ENCODE data around the gene TM6SF1.

DNA sequence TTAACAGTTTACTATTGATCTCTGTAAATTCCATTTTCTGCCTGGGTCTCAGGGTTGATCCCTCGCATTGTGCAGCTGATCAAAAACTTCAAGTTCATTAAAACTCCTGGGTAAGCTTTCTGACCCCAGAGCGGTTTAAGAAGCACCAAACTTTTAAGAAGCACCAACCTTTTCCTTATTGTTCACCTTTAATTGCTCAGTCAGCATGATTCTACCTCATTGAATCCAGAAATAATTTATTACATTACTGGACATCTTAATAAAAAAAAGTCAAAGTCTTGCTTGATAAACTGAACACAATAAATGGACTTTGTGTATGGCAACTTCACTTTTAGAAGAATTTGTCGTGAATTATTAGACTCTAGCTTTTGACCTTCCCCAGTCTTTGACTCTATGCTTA, 53.3 kb downstream of the TM6SF1 start:
- TF ChIP-seq EP300 (IDR thresholded peaks at IDR 0.05) (no peak), CTCF (IDR thresholded peaks at IDR 0.05) (no peak), POLR2A (IDR thresholded peaks at IDR 0.05) (no peak)

All from upper lobe of left lung (tissue), 4 donors.